Parathyroid adenoma (tissue), 2 donors: Measurements from ENCODE around the gene C6orf15.

Source experiments
- H2AFZ ChIP-seq: fragments of 300-600 bp; sonication (generic); one replicate; pipeline ENCODE4 v1.7.0; 2017; ENCODE audit warnings: antibody characterized with exemption, mild to moderate bottlenecking
- H3K27ac ChIP-seq: fragments of 300-600 bp; sonication (generic); one replicate; pipeline ENCODE4 v1.7.0; 2017
- H3K27me3 ChIP-seq: fragments of 300-600 bp; sonication (generic); one replicate; pipeline ENCODE4 v1.7.0; 2017; ENCODE audit warnings: low read length; ENCODE audit not compliant: control insufficient read depth, insufficient read depth
- H3K36me3 ChIP-seq: fragments of 300-600 bp; sonication (generic); one replicate; pipeline ENCODE4 v1.7.0; 2017; ENCODE audit warnings: low read length; ENCODE audit not compliant: control insufficient read depth, insufficient read depth
- H3K4me1 ChIP-seq: fragments of 300-600 bp; sonication (generic); one replicate; pipeline ENCODE4 v1.7.0; 2017; ENCODE audit warnings: control low read depth
- H3K4me2 ChIP-seq: fragments of 300-600 bp; sonication (generic); one replicate; pipeline ENCODE4 v1.7.0; 2017; ENCODE audit warnings: low read length
- H3K4me3 ChIP-seq: fragments of 300-600 bp; sonication (generic); one replicate; pipeline ENCODE4 v1.7.0; 2017; ENCODE audit warnings: low read depth, low read length
- H3K79me2 ChIP-seq: fragments of 300-600 bp; sonication (generic); one replicate; pipeline ENCODE4 v1.7.0; 2017; ENCODE audit warnings: control low read depth
- H3K9ac ChIP-seq: fragments of 300-600 bp; sonication (generic); one replicate; pipeline ENCODE4 v1.7.0; 2017; ENCODE audit warnings: mild to moderate bottlenecking
- H3K9me3 ChIP-seq: fragments of 300-600 bp; sonication (generic); one replicate; pipeline ENCODE4 v1.7.0; 2017; ENCODE audit warnings: low read length; ENCODE audit not compliant: control insufficient read depth
- CTCF ChIP-seq: fragments of 300-600 bp; sonication (generic); IDR thresholded peaks from one replicate; pipeline ENCODE4 v1.7.0; 2017; ENCODE audit warnings: antibody characterized with exemption, mild to moderate bottlenecking
- donor health status: primary hyperparathyroidism.

Gene C6orf15

GRCh38 chr6:31086788-31087440, 25.5 kb downstream of the C6orf15 start:
- Histone ChIP-seq H3K27me3 (no peaks in the 10 kb centered on the region), H3K4me3 (peak overlapping the region; percentile 19), H3K4me1 (peaks cover 12% of the 10 kb centered on the region), H3K27ac (peak overlapping the region; percentile 37), H3K9ac (peak overlapping the region; percentile 41), H3K36me3 (no peaks in the 10 kb centered on the region), H3K79me2 (no peaks in the 10 kb centered on the region), H2AFZ (peak overlapping the region; percentile 67), H3K9me3 (no peaks in the 10 kb centered on the region), H3K4me2 (peak overlapping the region; percentile 60)
- TF ChIP-seq CTCF, result no peak

DNA sequence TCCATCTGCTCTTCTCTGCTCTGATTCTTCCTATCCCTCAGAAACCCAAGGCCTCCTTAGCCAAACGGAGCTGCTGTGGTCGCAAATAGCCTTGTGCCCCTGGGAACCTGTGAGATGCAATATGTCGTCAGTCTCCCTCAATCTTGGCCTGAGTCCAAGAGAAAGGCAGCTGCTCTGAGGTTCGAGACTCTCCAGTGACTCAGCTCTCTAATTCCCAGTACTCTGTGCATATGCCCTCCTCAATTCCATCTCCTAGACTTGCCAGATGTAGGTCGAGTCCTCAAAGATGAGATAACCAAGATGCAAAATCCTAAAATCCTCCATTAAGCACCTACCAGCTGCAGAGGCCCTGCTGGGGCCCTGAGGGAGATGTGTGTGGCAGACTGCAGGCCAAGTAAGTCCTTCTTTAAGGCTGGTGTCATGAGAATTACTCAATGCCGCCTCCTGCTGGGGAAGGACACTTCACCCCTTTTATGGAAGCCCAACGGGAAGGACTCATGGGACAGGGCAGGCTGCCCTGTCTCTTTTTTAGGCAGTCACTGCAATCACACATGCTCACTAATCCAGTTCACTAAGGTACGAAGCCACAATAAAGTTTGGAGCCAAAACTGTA, 28.5 kb downstream of the C6orf15 start:
- no peak overlapping the region for H3K4me3 ChIP-seq
- peaks cover 12% of the 10 kb centered on the region for H3K4me1 ChIP-seq
- no peak overlapping the region for H3K27ac ChIP-seq
- peak; percentile 12 for TF ChIP-seq CTCF
- H3K79me2 ChIP-seq, result no peaks in the 10 kb centered on the region
- H2AFZ ChIP-seq, result no peak overlapping the region
- H3K27me3 ChIP-seq, result no peaks in the 10 kb centered on the region
- no peaks in the 10 kb centered on the region for H3K36me3 ChIP-seq
- no peak overlapping the region for H3K4me2 ChIP-seq
- H3K9ac ChIP-seq, result no peak overlapping the region
- no peaks in the 10 kb centered on the region for H3K9me3 ChIP-seq

DNA sequence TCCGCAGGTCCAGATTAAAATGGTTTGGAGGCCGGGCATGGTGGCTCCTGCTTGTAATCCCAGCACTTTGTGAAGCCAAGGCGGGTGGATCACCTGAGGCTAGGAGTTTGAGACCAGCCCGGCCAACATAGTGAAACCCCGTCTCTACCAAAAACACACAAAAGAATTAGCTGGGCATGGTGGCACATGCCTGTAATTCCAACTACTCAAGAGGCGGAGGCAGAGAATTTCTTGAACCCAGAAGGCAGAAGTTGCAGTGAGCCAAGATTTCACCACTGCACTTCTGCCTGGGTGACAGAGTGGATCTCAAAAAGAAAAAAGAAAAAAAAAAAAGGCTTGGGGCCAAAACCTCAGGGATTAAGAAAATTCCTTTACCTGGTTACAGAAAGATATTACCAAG, 30.5 kb downstream of the C6orf15 start:
- H3K27me3 ChIP-seq, result no peaks in the 10 kb centered on the region

GRCh38 chr6:31079656-31080261, 32.6 kb downstream of the C6orf15 start:
- Histone ChIP-seq H3K9me3 (no peaks in the 10 kb centered on the region), H3K4me3 (no peak overlapping the region), H2AFZ (peak overlapping the region; percentile 62), H3K27me3 (no peaks in the 10 kb centered on the region), H3K36me3 (no peaks in the 10 kb centered on the region), H3K4me1 (no peaks in the 10 kb centered on the region), H3K9ac (no peak overlapping the region), H3K79me2 (no peaks in the 10 kb centered on the region), H3K27ac (no peak overlapping the region), H3K4me2 (no peak overlapping the region)
- peak; percentile 92 for TF ChIP-seq CTCF

More for the DNA sequence above, 30.5 kb downstream of the C6orf15 start:
- Histone ChIP-seq H3K4me3 (no peak overlapping the region), H3K36me3 (no peaks in the 10 kb centered on the region), H3K9me3 (no peaks in the 10 kb centered on the region), H2AFZ (no peak overlapping the region), H3K4me2 (no peak overlapping the region), H3K4me1 (peaks cover 6% of the 10 kb centered on the region), H3K27ac (no peak overlapping the region), H3K9ac (no peak overlapping the region), H3K79me2 (no peaks in the 10 kb centered on the region)
- TF ChIP-seq CTCF, result no peak
